ENCODE results near the gene SMPX. TPM values are rescaled to one million over a fixed set of nuclear protein-coding genes. Genes with fewer than 3 reads are reported as not detected.

SMPX gene
- total RNA-seq, 2 donors from 2014 or later, result 403 to 651 TPM

GRCh38 chrX:21749924-21750323, 8.0 kb downstream of the SMPX start:
- H3K9me3 ChIP-seq, result no peaks in the 10 kb centered on the region
- no peak overlapping the region for H3K4me3 ChIP-seq
- no peak for TF ChIP-seq CTCF (IDR thresholded peaks at IDR 0.05)
- no peaks in the 10 kb centered on the region for H3K27me3 ChIP-seq
- no peaks in the 10 kb centered on the region for H3K36me3 ChIP-seq
- no peaks in the 10 kb centered on the region for H3K4me1 ChIP-seq
- no peak for DNase-seq (ENCODE audit: low spot score)
- H3K27ac ChIP-seq, result no peak overlapping the region

GRCh38 chrX:21748235-21748634, 9.7 kb downstream of the SMPX start:
- Histone ChIP-seq H3K4me3 (no peak overlapping the region), H3K4me1 (no peaks in the 10 kb centered on the region), H3K27me3 (no peaks in the 10 kb centered on the region), H3K36me3 (no peaks in the 10 kb centered on the region), H3K27ac (no peak overlapping the region), H3K9me3 (no peaks in the 10 kb centered on the region)
- no peak for DNase-seq (ENCODE audit: low spot score)
- TF ChIP-seq CTCF (IDR thresholded peaks at IDR 0.05), result no peak

- Histone ChIP-seq H3K27me3 (no peaks in the 10 kb centered on the region), H3K27ac (peak overlapping the region in 1 of 2 donors; percentile 18), H3K4me3 (no peak overlapping the region)
Measured at GRCh38 chrX:21747558-21747957, 10.4 kb downstream of the SMPX start.

GRCh38 chrX:21745756-21746155, 12.2 kb downstream of the SMPX start:
- no peaks in the 10 kb centered on the region for H3K36me3 ChIP-seq
- TF ChIP-seq CTCF (IDR thresholded peaks at IDR 0.05), result peak; percentile 32 to 62
- DNase-seq (ENCODE audit: low spot score), result no peak
- no peaks in the 10 kb centered on the region for H3K9me3 ChIP-seq
- H3K4me3 ChIP-seq, result no peak overlapping the region
- H3K4me1 ChIP-seq, result peaks cover 0 to 6% of the 10 kb centered on the region in 2 donors
- H3K27ac ChIP-seq, result no peak overlapping the region
- H3K27me3 ChIP-seq, result no peaks in the 10 kb centered on the region

More at GRCh38 chrX:21747558-21747957, 10.4 kb downstream of the SMPX start:
- no peak for TF ChIP-seq CTCF (IDR thresholded peaks at IDR 0.05)
- DNase-seq (ENCODE audit: low spot score), result no peak
- H3K4me1 ChIP-seq, result peaks cover 0 to 5% of the 10 kb centered on the region in 2 donors
- no peaks in the 10 kb centered on the region for H3K9me3 ChIP-seq
- H3K36me3 ChIP-seq, result no peaks in the 10 kb centered on the region

GRCh38 chrX:21744721-21745120, 13.2 kb downstream of the SMPX start:
- DNase-seq (ENCODE audit: low spot score), result no peak
- H3K36me3 ChIP-seq, result no peaks in the 10 kb centered on the region
- H3K27ac ChIP-seq, result no peak overlapping the region
- no peaks in the 10 kb centered on the region for H3K9me3 ChIP-seq
- H3K4me3 ChIP-seq, result no peak overlapping the region
- H3K4me1 ChIP-seq, result peaks cover 0 to 6% of the 10 kb centered on the region in 2 donors
- no peaks in the 10 kb centered on the region for H3K27me3 ChIP-seq
- no peak for TF ChIP-seq CTCF (IDR thresholded peaks at IDR 0.05)

GRCh38 chrX:21744060-21744459, 13.9 kb downstream of the SMPX start:
- peaks cover 0 to 6% of the 10 kb centered on the region in 2 donors for H3K4me1 ChIP-seq
- H3K27ac ChIP-seq, result no peak overlapping the region
- no peak for DNase-seq (ENCODE audit: low spot score)
- TF ChIP-seq CTCF (IDR thresholded peaks at IDR 0.05), result no peak
- H3K4me3 ChIP-seq, result no peak overlapping the region
- peaks cover 3% of the 10 kb centered on the region for H3K36me3 ChIP-seq
- H3K9me3 ChIP-seq, result no peaks in the 10 kb centered on the region
- H3K27me3 ChIP-seq, result no peaks in the 10 kb centered on the region
